Measurements from ENCODE around the gene BANK1. TPM values are rescaled to one million over a fixed set of nuclear protein-coding genes. Genes with fewer than 3 reads are reported as not detected.

The BANK1 gene
- total and polyA plus RNA-seq, 2 of the 8 experiments (the other 6 are each of a cell fraction or from before 2014, with no cell fraction given): 0.59 to 0.93 TPM

DNA sequence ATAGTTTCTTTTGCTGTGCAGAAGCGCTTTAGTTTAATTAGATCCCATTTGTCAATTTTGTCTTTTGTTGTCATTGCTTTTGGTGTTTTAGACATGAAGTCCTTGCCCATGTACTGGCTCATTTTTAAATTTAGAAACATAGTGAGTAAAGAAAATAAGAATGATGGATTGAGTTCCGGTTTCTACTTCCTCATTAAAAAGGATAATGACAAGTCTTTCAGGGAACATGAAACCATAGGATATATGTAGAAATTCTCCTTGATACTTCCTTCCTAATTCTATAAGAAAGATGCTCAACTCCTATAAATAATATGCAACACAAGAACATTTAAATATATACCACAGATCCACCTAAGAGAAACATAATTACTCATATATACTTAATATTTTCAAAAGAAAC, 240.9 kb downstream of the BANK1 start (continued):
- no peak for TF ChIP-seq HDAC2 (IDR thresholded peaks at IDR 0.05; ENCODE audit: borderline replicate concordance in 1 of 2, low read depth in 2 of 2, low read length in 2 of 2)
- TF ChIP-seq JUND (IDR thresholded peaks at IDR 0.05; ENCODE audit: low read length): no peak
- no peak for TF ChIP-seq ASH2L (IDR thresholded peaks at IDR 0.05; ENCODE audit: low read length)
- TF ChIP-seq EZH2 (IDR thresholded peaks at IDR 0.05; ENCODE audit: low read depth, low read length, severe bottlenecking): no peak
